ENCODE data around the gene SLC24A3.

Gene SLC24A3

GRCh38 chr20:19594896-19595295 lies 382.5 kb downstream of the SLC24A3 start:
- peaks cover 31% of the 10 kb centered on the region for H3K27me3 Mint-ChIP-seq (ENCODE audit: low read depth, poor library complexity)
- no peak overlapping the region for H3K4me3 Mint-ChIP-seq
- peaks cover 10% of the 10 kb centered on the region for H3K36me3 Mint-ChIP-seq (ENCODE audit: low read depth)
- H3K9me3 Mint-ChIP-seq: peaks cover 5% of the 10 kb centered on the region
- no peak overlapping the region for H3K27ac Mint-ChIP-seq
- no peaks in the 10 kb centered on the region for H3K4me1 Mint-ChIP-seq
- TF ChIP-seq CTCF (IDR thresholded peaks at IDR 0.05): no peak
- DNase-seq: no peak

GRCh38 chr20:19598117-19598850 lies 385.8 kb downstream of the SLC24A3 start:
- Mint-ChIP-seq H3K36me3 (ENCODE audit: low read depth) (no peaks in the 10 kb centered on the region), H3K27me3 (ENCODE audit: low read depth, poor library complexity) (peaks cover 18% of the 10 kb centered on the region), H3K27ac (no peak overlapping the region), H3K4me3 (no peak overlapping the region), H3K9me3 (no peaks in the 10 kb centered on the region), H3K4me1 (no peaks in the 10 kb centered on the region)
- TF ChIP-seq CTCF (IDR thresholded peaks at IDR 0.05): no peak
- no peak for DNase-seq

GRCh38 chr20:19599200-19599599 lies 386.8 kb downstream of the SLC24A3 start:
- Mint-ChIP-seq H3K9me3 (no peaks in the 10 kb centered on the region), H3K36me3 (ENCODE audit: low read depth) (no peaks in the 10 kb centered on the region), H3K27me3 (ENCODE audit: low read depth, poor library complexity) (peaks cover 15% of the 10 kb centered on the region), H3K4me1 (no peaks in the 10 kb centered on the region), H3K4me3 (no peak overlapping the region), H3K27ac (no peak overlapping the region)
- TF ChIP-seq CTCF (IDR thresholded peaks at IDR 0.05): no peak
- no peak for DNase-seq

GRCh38 chr20:19600042-19600441 lies 387.6 kb downstream of the SLC24A3 start:
- Mint-ChIP-seq H3K27ac (no peak overlapping the region), H3K4me3 (no peak overlapping the region), H3K36me3 (ENCODE audit: low read depth) (no peaks in the 10 kb centered on the region), H3K4me1 (no peaks in the 10 kb centered on the region), H3K9me3 (no peaks in the 10 kb centered on the region), H3K27me3 (ENCODE audit: low read depth, poor library complexity) (peaks cover 13% of the 10 kb centered on the region)
- no peak for DNase-seq
- TF ChIP-seq CTCF (IDR thresholded peaks at IDR 0.05): no peak

- no peaks in the 10 kb centered on the region for H3K9me3 Mint-ChIP-seq
- no peak overlapping the region for H3K27ac Mint-ChIP-seq
- no peaks in the 10 kb centered on the region for H3K4me1 Mint-ChIP-seq
- no peak overlapping the region for H3K4me3 Mint-ChIP-seq
- TF ChIP-seq CTCF (IDR thresholded peaks at IDR 0.05): no peak
- no peak for DNase-seq
- H3K36me3 Mint-ChIP-seq (ENCODE audit: low read depth): no peaks in the 10 kb centered on the region
- peaks cover 16% of the 10 kb centered on the region for H3K27me3 Mint-ChIP-seq (ENCODE audit: low read depth, poor library complexity)
Measured at GRCh38 chr20:19601126-19601810, 388.8 kb downstream of the SLC24A3 start.
